Measurements from ENCODE around the gene OR2F2.

- TF ChIP-seq CTCF (IDR thresholded peaks at IDR 0.05; ENCODE audit: low read depth, low read length), result no peak
- TF ChIP-seq EZH2phosphoT487 (IDR thresholded peaks at IDR 0.05; ENCODE audit: low read depth), result no peak
Observed at GRCh38 chr7:143979998-143980397, 45.0 kb downstream of the OR2F2 start.
